Neural progenitor cell (in vitro differentiated cells): ENCODE measurements around the gene ACAP2. TPM values are rescaled to one million over a fixed set of nuclear protein-coding genes. Genes with fewer than 3 reads are reported as not detected.

Experiments used
- DNase-seq: peaks from one replicate; pipeline ENCODE4 v3.0.0-alpha.2; 2016; ENCODE audit warnings: low spot score
- H2AFZ ChIP-seq: fragments of 200-600 bp; sonication (generic); replicated peaks from 2 replicates; pipeline ENCODE4 v1.6.1; 2016; ENCODE audit warnings: antibody characterized with exemption
- H3F3A ChIP-seq: fragments of 200-600 bp; sonication (generic); 2 replicates; pipeline ENCODE4 v1.6.1; 2016; ENCODE audit warnings: antibody characterized with exemption, low read depth
- H3K27ac ChIP-seq: fragments of 200-600 bp; sonication (generic); 2 replicates; pipeline ENCODE4 v1.5.1; 2016; ENCODE audit warnings: mild to moderate bottlenecking
- H3K27me3 ChIP-seq: fragments of 200-600 bp; sonication (generic); 2 replicates; pipeline ENCODE4 v1.6.1; 2016; ENCODE audit warnings: mild to moderate bottlenecking, moderate library complexity
- H3K36me3 ChIP-seq: fragments of 200-600 bp; sonication (generic); 2 replicates; pipeline ENCODE4 v1.5.1; 2016
- H3K4me1 ChIP-seq: fragments of 200-600 bp; sonication (generic); 2 replicates; pipeline ENCODE4 v1.6.1; 2016; ENCODE audit warnings: mixed run types
- H3K4me2 ChIP-seq: fragments of 200-600 bp; sonication (generic); 2 replicates; pipeline ENCODE4 v1.6.1; 2016
- H3K4me3 ChIP-seq: fragments of 200-600 bp; sonication (generic); 2 replicates; pipeline ENCODE4 v1.5.1; 2016
- H3K79me2 ChIP-seq: fragments of 200-600 bp; sonication (generic); 2 replicates; pipeline ENCODE4 v1.6.1; 2016; ENCODE audit warnings: low read depth
- H3K9ac ChIP-seq: fragments of 200-600 bp; sonication (generic); 2 replicates; pipeline ENCODE4 v1.6.1; 2016
- H3K9me3 ChIP-seq: fragments of 200-600 bp; sonication (generic); 2 replicates; pipeline ENCODE4 v1.5.1; 2016; ENCODE audit warnings: low read depth
- H4K20me1 ChIP-seq: fragments of 200-600 bp; sonication (generic); 2 replicates; pipeline ENCODE4 v1.6.1; 2016; ENCODE audit warnings: low read depth
- H3K27ac Mint-ChIP-seq: 3 replicates; pipeline ENCODE4 v1.8.0; 2021; ENCODE audit warnings: mixed read lengths
- H3K27me3 Mint-ChIP-seq: 2 replicates; pipeline ENCODE4 v1.8.0; 2022; ENCODE audit warnings: low read depth, mild to moderate bottlenecking, inconsistent platforms, moderate library complexity, mixed read lengths; ENCODE audit not compliant: insufficient read depth
- H3K36me3 Mint-ChIP-seq: 3 replicates; pipeline ENCODE4 v1.8.0; 2021; ENCODE audit warnings: mixed read lengths
- H3K4me1 Mint-ChIP-seq: 3 replicates; pipeline ENCODE4 v1.8.0; 2021; ENCODE audit warnings: mixed read lengths
- H3K4me3 Mint-ChIP-seq: 3 replicates; pipeline ENCODE4 v1.8.0; 2021; ENCODE audit warnings: mild to moderate bottlenecking, moderate library complexity, mixed read lengths
- H3K9me3 Mint-ChIP-seq: 3 replicates; pipeline ENCODE4 v1.8.0; 2020; ENCODE audit warnings: mixed read lengths
- EZH2 ChIP-seq: fragments of 200-600 bp; sonication (generic); IDR thresholded peaks from 2 replicates; pipeline ENCODE4 v1.6.1; 2017; ENCODE audit warnings: antibody characterized with exemption, mild to moderate bottlenecking, moderate library complexity
- EZH2phosphoT487 ChIP-seq: fragments of 200-600 bp; sonication (generic); IDR thresholded peaks from 2 replicates; pipeline ENCODE4 v1.6.1; 2017; ENCODE audit warnings: antibody characterized with exemption
- total RNA-seq: library from RNA; depleted of rRNA; stranded (reverse); fragments of >200 nt; gene quantifications from 2 replicates; pipeline ENCODE4 v1.2.3, GENCODE V29; 2015; ENCODE audit warnings: low replicate concordance
- TF ChIP-seq, protein P1 (sequence below): fragments of 200-600 bp; sonication (generic); IDR thresholded peaks from 2 replicates; pipeline ENCODE4 v1.5.1; 2017; ENCODE audit warnings: antibody characterized with exemption, mild to moderate bottlenecking

The ACAP2 gene
- total RNA-seq, 1 donor from 2014 or later: 68.4 TPM

DNA sequence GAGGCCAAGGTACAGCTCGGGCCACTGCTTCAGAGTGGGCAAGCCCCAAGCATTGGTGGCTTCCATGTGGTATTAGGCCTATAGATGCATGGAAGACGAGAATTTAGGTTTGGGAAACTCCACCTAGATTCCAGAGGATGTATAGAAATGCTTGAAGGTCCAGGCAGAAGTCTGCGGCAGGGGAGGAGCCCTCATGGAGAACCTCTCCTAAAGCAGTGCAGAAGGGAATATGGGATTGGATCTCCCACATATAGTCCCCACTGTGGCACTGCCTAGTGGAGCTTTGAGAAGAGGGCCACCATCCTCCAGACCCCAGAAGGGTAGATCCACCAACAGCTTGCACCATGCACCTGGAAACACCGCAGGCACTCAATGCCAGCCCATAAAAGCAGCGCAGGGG is 123.8 kb downstream of the ACAP2 start:
- Mint-ChIP-seq H3K4me1 (no peaks in the 10 kb centered on the region), H3K36me3 (peaks cover 42% of the 10 kb centered on the region), H3K27me3 (peaks cover 2% of the 10 kb centered on the region), H3K9me3 (peaks cover 26% of the 10 kb centered on the region), H3K4me3 (no peak overlapping the region), H3K27ac (no peak overlapping the region)
- no peak for DNase-seq
- no peaks in the 10 kb centered on the region for H3K4me1 ChIP-seq
- H3K27me3 ChIP-seq: no peaks in the 10 kb centered on the region
- H3K27ac ChIP-seq: no peak overlapping the region
- peaks cover 3% of the 10 kb centered on the region for H3K36me3 ChIP-seq
- no peaks in the 10 kb centered on the region for H4K20me1 ChIP-seq
- H3K9ac ChIP-seq: no peak overlapping the region
- no peak overlapping the region for H3K4me3 ChIP-seq
- H3K79me2 ChIP-seq: no peaks in the 10 kb centered on the region
- peaks cover 22% of the 10 kb centered on the region for H3K9me3 ChIP-seq
- H3F3A ChIP-seq: no peaks in the 10 kb centered on the region
- TF ChIP-seq, protein P1, sequence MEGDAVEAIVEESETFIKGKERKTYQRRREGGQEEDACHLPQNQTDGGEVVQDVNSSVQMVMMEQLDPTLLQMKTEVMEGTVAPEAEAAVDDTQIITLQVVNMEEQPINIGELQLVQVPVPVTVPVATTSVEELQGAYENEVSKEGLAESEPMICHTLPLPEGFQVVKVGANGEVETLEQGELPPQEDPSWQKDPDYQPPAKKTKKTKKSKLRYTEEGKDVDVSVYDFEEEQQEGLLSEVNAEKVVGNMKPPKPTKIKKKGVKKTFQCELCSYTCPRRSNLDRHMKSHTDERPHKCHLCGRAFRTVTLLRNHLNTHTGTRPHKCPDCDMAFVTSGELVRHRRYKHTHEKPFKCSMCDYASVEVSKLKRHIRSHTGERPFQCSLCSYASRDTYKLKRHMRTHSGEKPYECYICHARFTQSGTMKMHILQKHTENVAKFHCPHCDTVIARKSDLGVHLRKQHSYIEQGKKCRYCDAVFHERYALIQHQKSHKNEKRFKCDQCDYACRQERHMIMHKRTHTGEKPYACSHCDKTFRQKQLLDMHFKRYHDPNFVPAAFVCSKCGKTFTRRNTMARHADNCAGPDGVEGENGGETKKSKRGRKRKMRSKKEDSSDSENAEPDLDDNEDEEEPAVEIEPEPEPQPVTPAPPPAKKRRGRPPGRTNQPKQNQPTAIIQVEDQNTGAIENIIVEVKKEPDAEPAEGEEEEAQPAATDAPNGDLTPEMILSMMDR: no peak
- TF ChIP-seq EZH2phosphoT487 (no peak), EZH2 (no peak)
- H2AFZ ChIP-seq: no peak overlapping the region
- no peak overlapping the region for H3K4me2 ChIP-seq

- no peak overlapping the region for H3K27ac Mint-ChIP-seq
- Histone ChIP-seq H3K27me3 (no peaks in the 10 kb centered on the region), H3K27ac (no peak overlapping the region), H4K20me1 (no peaks in the 10 kb centered on the region), H3K4me1 (no peaks in the 10 kb centered on the region), H3K4me3 (no peak overlapping the region), H3K4me2 (no peak overlapping the region), H3K79me2 (no peaks in the 10 kb centered on the region), H3F3A (no peaks in the 10 kb centered on the region), H3K9me3 (no peaks in the 10 kb centered on the region), H2AFZ (no peak overlapping the region), H3K9ac (no peak overlapping the region), H3K36me3 (no peaks in the 10 kb centered on the region)
- DNase-seq: no peak
- no peaks in the 10 kb centered on the region for H3K4me1 Mint-ChIP-seq
- peaks cover 3% of the 10 kb centered on the region for H3K36me3 Mint-ChIP-seq
- TF ChIP-seq, protein P1: no peak
- TF ChIP-seq EZH2 (no peak), EZH2phosphoT487 (no peak)
- no peaks in the 10 kb centered on the region for H3K9me3 Mint-ChIP-seq
- no peak overlapping the region for H3K4me3 Mint-ChIP-seq
- H3K27me3 Mint-ChIP-seq: no peaks in the 10 kb centered on the region
These were observed 130.1 kb downstream of the ACAP2 start for GRCh38 chr3:195312714-195313113.

- H3K9me3 ChIP-seq: no peaks in the 10 kb centered on the region
- H4K20me1 ChIP-seq: no peaks in the 10 kb centered on the region
- no peak overlapping the region for H3K27ac ChIP-seq
- H3F3A ChIP-seq: no peaks in the 10 kb centered on the region
- no peak overlapping the region for H3K9ac ChIP-seq
- Mint-ChIP-seq H3K4me3 (no peak overlapping the region), H3K4me1 (no peaks in the 10 kb centered on the region), H3K36me3 (no peaks in the 10 kb centered on the region), H3K27me3 (no peaks in the 10 kb centered on the region), H3K27ac (no peak overlapping the region), H3K9me3 (no peaks in the 10 kb centered on the region)
- no peak overlapping the region for H2AFZ ChIP-seq
- TF ChIP-seq EZH2phosphoT487: no peak
- TF ChIP-seq EZH2: no peak
- TF ChIP-seq, protein P1: no peak
- H3K4me2 ChIP-seq: no peak overlapping the region
- no peaks in the 10 kb centered on the region for H3K27me3 ChIP-seq
- no peaks in the 10 kb centered on the region for H3K4me1 ChIP-seq
- H3K79me2 ChIP-seq: no peaks in the 10 kb centered on the region
- no peak for DNase-seq
- H3K36me3 ChIP-seq: no peaks in the 10 kb centered on the region
- no peak overlapping the region for H3K4me3 ChIP-seq
These were observed 135.1 kb downstream of the ACAP2 start for GRCh38 chr3:195307711-195308110.
